Measurements from ENCODE around the gene CLMN. TPM values are rescaled to one million over a fixed set of nuclear protein-coding genes. Genes with fewer than 3 reads are reported as not detected.
"Not testable (repeated sequence)": the region's sequence is repeated elsewhere in the genome, so short reads cannot be mapped to it uniquely, and the experiment has no call there.

The CLMN gene
- total RNA-seq, 1 experiment from 2014 or later: 8.6 TPM

DNA sequence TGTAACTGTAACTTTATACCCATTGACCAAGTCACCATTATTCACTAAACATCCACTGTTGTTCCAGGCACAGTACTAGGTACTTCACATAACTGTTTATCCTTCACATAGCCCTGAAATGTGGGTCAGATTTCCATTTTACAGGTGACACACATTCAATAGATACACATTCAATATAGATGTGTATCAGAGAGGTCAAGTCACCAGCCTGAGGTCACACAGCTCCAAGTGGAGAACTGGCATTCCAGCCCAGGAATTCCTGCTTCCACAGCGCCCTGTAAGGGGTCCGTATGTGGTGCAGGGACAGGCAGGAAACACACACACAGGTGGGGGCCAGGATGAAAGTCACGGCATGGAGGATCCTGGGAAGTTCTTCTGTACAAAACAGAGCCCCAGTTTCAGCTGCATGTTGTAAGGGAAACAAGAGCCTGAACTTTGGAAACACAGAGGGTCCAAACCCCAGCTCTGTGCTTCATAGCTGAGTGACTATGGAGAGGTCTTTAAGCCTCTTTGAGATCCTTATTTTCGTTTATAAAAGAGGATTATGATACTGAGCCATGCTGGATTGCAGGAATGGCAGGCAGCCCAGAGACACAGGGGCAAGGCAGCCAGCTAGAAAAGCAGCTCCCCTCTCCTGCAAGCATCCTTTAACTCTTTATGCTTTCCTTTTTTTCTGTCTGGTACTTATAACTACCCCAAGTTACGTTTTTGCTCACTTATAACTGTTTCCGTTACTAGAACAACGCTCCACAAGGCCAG, 112.1 kb downstream of the CLMN start:
- Histone ChIP-seq H3K27me3 (replicated peaks; ENCODE audit: insufficient read depth, low read depth, low read length, poor library complexity) (no peaks in the 10 kb centered on the region), H3K36me3 (ENCODE audit: insufficient read depth, low read length, poor library complexity, severe bottlenecking) (peaks cover 7% of the 10 kb centered on the region), H3K9me3 (ENCODE audit: low read depth, low read length, poor library complexity, severe bottlenecking) (peaks cover 8% of the 10 kb centered on the region), H3K27ac (ENCODE audit: low read depth, low read length, poor library complexity, severe bottlenecking) (no peak overlapping the region), H3K4me1 (ENCODE audit: insufficient read depth, low read length, poor library complexity, severe bottlenecking) (no peaks in the 10 kb centered on the region), H3K4me3 (ENCODE audit: low read depth, low read length, poor library complexity, severe bottlenecking) (no peak overlapping the region)
- intact Hi-C loops (cut with micrococcal nuclease; ENCODE audit: unreplicated experiment): no loop called here
- ChIA-PET CTCF (no interaction called here), POLR2A (ENCODE audit: low non-redundant PET) (no interaction called here)
- no TSS peak for BruUV-seq (replicated peaks)
- DNase-seq (ENCODE audit: low spot score): no peak
- TF ChIP-seq, protein P1, sequence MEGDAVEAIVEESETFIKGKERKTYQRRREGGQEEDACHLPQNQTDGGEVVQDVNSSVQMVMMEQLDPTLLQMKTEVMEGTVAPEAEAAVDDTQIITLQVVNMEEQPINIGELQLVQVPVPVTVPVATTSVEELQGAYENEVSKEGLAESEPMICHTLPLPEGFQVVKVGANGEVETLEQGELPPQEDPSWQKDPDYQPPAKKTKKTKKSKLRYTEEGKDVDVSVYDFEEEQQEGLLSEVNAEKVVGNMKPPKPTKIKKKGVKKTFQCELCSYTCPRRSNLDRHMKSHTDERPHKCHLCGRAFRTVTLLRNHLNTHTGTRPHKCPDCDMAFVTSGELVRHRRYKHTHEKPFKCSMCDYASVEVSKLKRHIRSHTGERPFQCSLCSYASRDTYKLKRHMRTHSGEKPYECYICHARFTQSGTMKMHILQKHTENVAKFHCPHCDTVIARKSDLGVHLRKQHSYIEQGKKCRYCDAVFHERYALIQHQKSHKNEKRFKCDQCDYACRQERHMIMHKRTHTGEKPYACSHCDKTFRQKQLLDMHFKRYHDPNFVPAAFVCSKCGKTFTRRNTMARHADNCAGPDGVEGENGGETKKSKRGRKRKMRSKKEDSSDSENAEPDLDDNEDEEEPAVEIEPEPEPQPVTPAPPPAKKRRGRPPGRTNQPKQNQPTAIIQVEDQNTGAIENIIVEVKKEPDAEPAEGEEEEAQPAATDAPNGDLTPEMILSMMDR (conservative IDR thresholded peaks at IDR 0.05; ENCODE audit: low read depth, low read length): no peak
- no peak for TF ChIP-seq EZH2 (IDR thresholded peaks at IDR 0.05; ENCODE audit: borderline replicate concordance, low read depth, low read length, poor library complexity, severe bottlenecking)

DNA sequence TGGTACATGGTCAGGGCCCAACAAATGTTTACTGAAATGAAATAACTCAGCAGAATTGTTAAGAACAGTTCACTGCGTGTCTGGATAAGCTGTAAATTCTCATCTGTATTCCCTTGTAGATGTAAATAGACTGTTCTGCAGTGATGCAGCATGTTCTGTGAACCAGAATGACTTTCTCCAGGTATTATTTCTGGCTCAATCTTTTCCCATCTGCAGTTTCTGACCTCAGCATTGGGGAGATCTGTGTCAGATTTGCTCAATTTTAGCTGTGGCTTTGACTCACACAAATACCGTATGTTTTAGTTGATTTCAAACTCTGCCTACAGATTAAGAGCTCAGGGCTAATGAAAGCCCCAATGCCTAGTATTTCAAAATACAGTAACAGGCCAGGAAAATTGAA, 113.2 kb downstream of the CLMN start:
- Histone ChIP-seq H3K27me3 (replicated peaks; ENCODE audit: insufficient read depth, low read depth, low read length, poor library complexity) (no peaks in the 10 kb centered on the region), H3K9me3 (ENCODE audit: low read depth, low read length, poor library complexity, severe bottlenecking) (peaks cover 8% of the 10 kb centered on the region), H3K36me3 (ENCODE audit: insufficient read depth, low read length, poor library complexity, severe bottlenecking) (peaks cover 7% of the 10 kb centered on the region), H3K4me3 (ENCODE audit: low read depth, low read length, poor library complexity, severe bottlenecking) (no peak overlapping the region), H3K27ac (ENCODE audit: low read depth, low read length, poor library complexity, severe bottlenecking) (no peak overlapping the region), H3K4me1 (ENCODE audit: insufficient read depth, low read length, poor library complexity, severe bottlenecking) (no peaks in the 10 kb centered on the region)
- intact Hi-C loops (cut with micrococcal nuclease; ENCODE audit: unreplicated experiment): no loop called here
- BruUV-seq (replicated peaks): no TSS peak
- POLR2A ChIA-PET (ENCODE audit: low non-redundant PET): no interaction called here
- CTCF ChIA-PET: no interaction called here
- no peak for TF ChIP-seq EZH2 (IDR thresholded peaks at IDR 0.05; ENCODE audit: borderline replicate concordance, low read depth, low read length, poor library complexity, severe bottlenecking)
- TF ChIP-seq, protein P1 (conservative IDR thresholded peaks at IDR 0.05; ENCODE audit: low read depth, low read length): no peak
- no peak for DNase-seq (ENCODE audit: low spot score)

DNA sequence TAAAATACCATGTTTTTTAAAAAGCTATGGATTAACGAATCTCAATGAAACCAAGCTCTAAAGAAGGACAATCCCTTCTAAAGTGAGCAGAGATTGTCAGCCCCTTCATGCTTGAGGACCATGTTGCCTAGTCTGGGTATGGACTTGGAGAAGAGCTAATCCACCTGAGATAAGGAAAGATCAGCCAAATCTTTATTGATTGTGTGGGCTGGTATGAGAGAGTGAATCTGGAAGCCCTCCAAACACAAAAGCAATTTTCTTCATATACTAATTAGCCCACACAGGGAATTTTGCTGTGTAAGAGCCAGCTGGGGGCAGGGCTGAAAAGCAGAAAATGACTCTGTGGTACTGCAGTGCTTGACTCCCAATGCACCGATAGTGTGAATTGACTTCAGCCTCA, 115.0 kb downstream of the CLMN start:
- BruUV-seq (replicated peaks): no TSS peak
- H3K36me3 ChIP-seq (ENCODE audit: insufficient read depth, low read length, poor library complexity, severe bottlenecking): peaks cover 7% of the 10 kb centered on the region
- H3K4me1 ChIP-seq (ENCODE audit: insufficient read depth, low read length, poor library complexity, severe bottlenecking): no peaks in the 10 kb centered on the region
- no peak overlapping the region for H3K27ac ChIP-seq (ENCODE audit: low read depth, low read length, poor library complexity, severe bottlenecking)
- intact Hi-C loops (cut with micrococcal nuclease; ENCODE audit: unreplicated experiment): no loop called here
- TF ChIP-seq EZH2 (IDR thresholded peaks at IDR 0.05; ENCODE audit: borderline replicate concordance, low read depth, low read length, poor library complexity, severe bottlenecking): no peak
- TF ChIP-seq, protein P1 (conservative IDR thresholded peaks at IDR 0.05; ENCODE audit: low read depth, low read length): no peak
- no peak for DNase-seq (ENCODE audit: low spot score)
- H3K27me3 ChIP-seq (replicated peaks; ENCODE audit: insufficient read depth, low read depth, low read length, poor library complexity): no peaks in the 10 kb centered on the region
- H3K4me3 ChIP-seq (ENCODE audit: low read depth, low read length, poor library complexity, severe bottlenecking): no peak overlapping the region
- POLR2A ChIA-PET (ENCODE audit: low non-redundant PET): no interaction called here
- peaks cover 8% of the 10 kb centered on the region for H3K9me3 ChIP-seq (ENCODE audit: low read depth, low read length, poor library complexity, severe bottlenecking)
- CTCF ChIA-PET: no interaction called here

DNA sequence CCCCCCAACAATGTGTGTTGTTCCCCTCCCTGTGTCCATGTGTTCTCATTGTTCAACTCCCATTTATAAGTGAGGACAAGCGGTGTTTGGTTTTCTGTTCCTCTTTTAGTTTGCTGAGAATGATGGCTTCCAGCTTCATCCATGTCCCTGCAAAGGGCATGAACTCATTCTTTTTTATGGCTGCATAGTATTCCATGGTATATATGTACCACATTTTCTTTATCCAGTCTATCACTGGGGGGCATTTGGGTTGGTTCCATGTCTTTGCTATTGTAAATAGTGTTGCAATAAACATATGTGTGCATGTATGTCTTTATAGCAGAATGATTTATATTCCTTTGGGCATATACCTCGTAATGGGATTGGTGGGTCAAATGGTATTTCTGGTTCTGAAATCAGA, 118.0 kb downstream of the CLMN start:
- H3K9me3 ChIP-seq (ENCODE audit: low read depth, low read length, poor library complexity, severe bottlenecking); H3K27ac ChIP-seq (ENCODE audit: low read depth, low read length, poor library complexity, severe bottlenecking); CTCF ChIA-PET; intact Hi-C loops (cut with micrococcal nuclease; ENCODE audit: unreplicated experiment); H3K36me3 ChIP-seq (ENCODE audit: insufficient read depth, low read length, poor library complexity, severe bottlenecking); H3K27me3 ChIP-seq (replicated peaks; ENCODE audit: insufficient read depth, low read depth, low read length, poor library complexity); POLR2A ChIA-PET (ENCODE audit: low non-redundant PET); DNase-seq (ENCODE audit: low spot score); BruUV-seq (replicated peaks); H3K4me3 ChIP-seq (ENCODE audit: low read depth, low read length, poor library complexity, severe bottlenecking); H3K4me1 ChIP-seq (ENCODE audit: insufficient read depth, low read length, poor library complexity, severe bottlenecking): not testable (repeated sequence)
